H1 (cell line): ENCODE measurements around the gene CRTAP. TPM values are rescaled to one million over a fixed set of nuclear protein-coding genes. Genes with fewer than 3 reads are reported as not detected.

Experiments used
- CTCF ChIA-PET: fragments of 300-600 bp; sonication (Branson Sonifier 250); formaldehyde crosslinking; loops from one replicate; lab custom pipeline; 2021; ENCODE audit not compliant: partially characterized antibody; lab: Charles Lee
- POLR2A ChIA-PET: fragments of 300-600 bp; sonication (Branson Sonifier 250); formaldehyde crosslinking; loops from one replicate; lab custom pipeline; 2021; ENCODE audit warnings: inconsistent platforms; ENCODE audit not compliant: partially characterized antibody; lab: Charles Lee
- DNase-seq, 2 experiments: peaks; one replicate each; pipeline versions ENCODE4 v3.0.0 to v3.0.0-alpha.2; 2010 to 2022; ENCODE audit warnings: low spot score in 2 of 2, low read depth in 1 of 2, mixed read lengths in 1 of 2
- FAIRE-seq: peaks from 2 replicates; lab custom pipeline; 2011; peaks lifted over from hg19 to GRCh38; lab: Jason Lieb, UNC
- H2AFZ ChIP-seq: 2 replicates; pipeline ENCODE4 v1.8.1; 2012; ENCODE audit warnings: low read length, inconsistent platforms
- H2AK5ac ChIP-seq: 2 replicates; pipeline ENCODE4 v1.6.1; 2013; ENCODE audit warnings: low read depth, low read length
- H2BK120ac ChIP-seq: replicated peaks from 2 replicates; pipeline ENCODE3; 2013; ENCODE audit warnings: low read depth, low read length, inconsistent platforms
- H2BK12ac ChIP-seq: 2 replicates; pipeline ENCODE4 v1.6.1; 2013; ENCODE audit warnings: low read depth, low read length
- H2BK15ac ChIP-seq: 2 replicates; pipeline ENCODE4 v1.6.1; 2013; ENCODE audit warnings: low read length
- H2BK20ac ChIP-seq: 2 replicates; pipeline ENCODE4 v1.6.1; 2013; ENCODE audit warnings: low read length
- H2BK5ac ChIP-seq: 2 replicates; pipeline ENCODE4 v1.6.1; 2013; ENCODE audit warnings: low read depth, low read length
- H3K14ac ChIP-seq: 2 replicates; pipeline ENCODE4 v1.6.1; 2013; ENCODE audit warnings: inconsistent platforms; ENCODE audit not compliant: insufficient read length
- H3K18ac ChIP-seq: 2 replicates; pipeline ENCODE4 v1.6.1; 2013; ENCODE audit warnings: low read length; ENCODE audit errors: extremely low read depth
- H3K23ac ChIP-seq: 2 replicates; pipeline ENCODE4 v1.6.1; 2013; ENCODE audit warnings: inconsistent platforms; ENCODE audit not compliant: insufficient read length
- H3K23me2 ChIP-seq: 2 replicates; pipeline ENCODE4 v1.6.1; 2013; ENCODE audit warnings: low read depth, low read length
- H3K27ac ChIP-seq: 2 replicates; pipeline ENCODE4 v1.6.1; 2011; ENCODE audit warnings: low read depth, low read length, inconsistent platforms
- H3K27me3 ChIP-seq, 4 experiments: replicated peaks in 1 of 4; 1 replicate in 1 of 4; 2 replicates in 3 of 4; pipeline versions ENCODE4 v1.6.1 to v1.8.1; 2011 to 2013; ENCODE audit warnings: low read length in 3 of 4, mild to moderate bottlenecking in 3 of 4, inconsistent platforms in 2 of 4, mixed read lengths in 2 of 4, moderate library complexity in 1 of 4; ENCODE audit not compliant: control insufficient read depth in 3 of 4, insufficient read depth in 3 of 4; ENCODE audit errors: extremely low read depth in 1 of 4
- H3K36me3 ChIP-seq, 4 experiments: 2 replicates each; pipeline versions ENCODE4 v1.6.1 to v1.8.1; 2011 to 2013; ENCODE audit warnings: mild to moderate bottlenecking in 4 of 4, low read length in 3 of 4, moderate library complexity in 2 of 4, control low read depth in 1 of 4, inconsistent platforms in 1 of 4; ENCODE audit not compliant: insufficient read depth in 4 of 4, control insufficient read depth in 2 of 4
- H3K4ac ChIP-seq: replicated peaks from 2 replicates; pipeline ENCODE3; 2013; ENCODE audit warnings: low read length, low read depth, mixed read lengths, inconsistent platforms; ENCODE audit not compliant: insufficient read length
- H3K4me1 ChIP-seq, 4 experiments: replicated peaks in 1 of 4; 1 replicate in 1 of 4; 2 replicates in 3 of 4; pipeline versions ENCODE4 v1.6.1 to v1.8.1; 2011 to 2013; ENCODE audit warnings: low read length in 3 of 4, inconsistent platforms in 2 of 4, mixed read lengths in 1 of 4; ENCODE audit not compliant: insufficient read depth in 4 of 4, control insufficient read depth in 3 of 4
- H3K4me2 ChIP-seq, 2 experiments: 2 replicates each; pipeline versions ENCODE4 v1.6.1 to v1.8.1; 2011 to 2013; ENCODE audit warnings: low read depth in 2 of 2, low read length in 2 of 2, control low read depth in 1 of 2, inconsistent platforms in 1 of 2, mild to moderate bottlenecking in 1 of 2; ENCODE audit not compliant: insufficient read depth in 1 of 2
- H3K4me3 ChIP-seq, 4 experiments: fragments of 200-600, 300-600 bp in 1 of 4; sonication (generic), shearing (Covaris generic), sonication (Bioruptor Twin) in 1 of 4; 2 replicates each; pipeline versions ENCODE4 v1.5.1 to v1.8.1; 2011 to 2016; ENCODE audit warnings: low read length in 4 of 4, low read depth in 3 of 4, control low read depth in 2 of 4, inconsistent platforms in 2 of 4, mild to moderate bottlenecking in 2 of 4, mixed read lengths in 1 of 4, moderate library complexity in 1 of 4; ENCODE audit not compliant: insufficient read depth in 2 of 4; ENCODE audit errors: extremely low read depth in 1 of 4
- H3K56ac ChIP-seq: replicated peaks from 2 replicates; pipeline ENCODE3; 2013; ENCODE audit warnings: low read depth, mild to moderate bottlenecking, mixed read lengths, low read length, inconsistent platforms; ENCODE audit not compliant: insufficient read length
- H3K79me1 ChIP-seq: 2 replicates; pipeline ENCODE4 v1.6.1; 2013; ENCODE audit warnings: low read depth, low read length, control low read depth
- H3K79me2 ChIP-seq, 2 experiments: 2 replicates each; pipeline versions ENCODE4 v1.6.1 to v1.8.1; 2012 to 2013; ENCODE audit warnings: low read length in 2 of 2, mild to moderate bottlenecking in 2 of 2, inconsistent platforms in 1 of 2; ENCODE audit not compliant: insufficient read depth in 2 of 2, control insufficient read depth in 1 of 2
- H3K9ac ChIP-seq, 4 experiments: replicated peaks in 1 of 4; 1 replicate in 1 of 4; 2 replicates in 3 of 4; pipeline versions ENCODE4 v1.6.1 to v1.8.1; 2011 to 2013; ENCODE audit warnings: low read depth in 3 of 4, low read length in 3 of 4, control low read depth in 2 of 4, mild to moderate bottlenecking in 2 of 4, moderate library complexity in 2 of 4, inconsistent platforms in 1 of 4; ENCODE audit errors: extremely low read depth in 1 of 4
- H3K9me3 ChIP-seq, 2 experiments: 2 replicates each; pipeline versions ENCODE4 v1.6.1 to v1.8.1; 2012 to 2013; ENCODE audit warnings: mild to moderate bottlenecking in 2 of 2, moderate library complexity in 2 of 2, control low read depth in 1 of 2, inconsistent platforms in 1 of 2, low read depth in 1 of 2, low read length in 1 of 2, mixed read lengths in 1 of 2; ENCODE audit not compliant: insufficient read depth in 2 of 2
- H4K20me1 ChIP-seq, 2 experiments: replicated peaks in 1 of 2; 2 replicates each; pipeline versions ENCODE3 to v1.8.1; 2011 to 2013; ENCODE audit warnings: inconsistent platforms in 2 of 2, low read length in 2 of 2, mild to moderate bottlenecking in 1 of 2; ENCODE audit not compliant: insufficient read depth in 2 of 2, control insufficient read depth in 1 of 2
- H4K5ac ChIP-seq: 2 replicates; pipeline ENCODE4 v1.6.1; 2013; ENCODE audit warnings: low read length, low read depth, mixed read lengths, inconsistent platforms; ENCODE audit not compliant: insufficient read length
- H4K8ac ChIP-seq: 2 replicates; pipeline ENCODE4 v1.8.0; 2013; ENCODE audit warnings: mild to moderate bottlenecking, moderate library complexity, low read length, inconsistent platforms; ENCODE audit not compliant: insufficient read depth; ENCODE audit errors: extremely low read depth
- H4K91ac ChIP-seq: replicated peaks from 2 replicates; pipeline ENCODE3; 2013; ENCODE audit warnings: low read length, mixed read lengths, inconsistent platforms; ENCODE audit not compliant: insufficient read length
- ASH2L ChIP-seq: fragments of 200-600, 300-600 bp; sonication (generic); IDR thresholded peaks from one replicate; pipeline ENCODE4 v1.7.1; 2017; ENCODE audit warnings: low read length
- BRCA1 ChIP-seq: IDR thresholded peaks from 2 replicates; pipeline ENCODE4 v1.6.1; 2012; ENCODE audit warnings: low read depth, low read length, improper control_type of control experiment
- WGBS, 2 experiments: shearing (Covaris generic) in 1 of 2; methylation state at CpG; one replicate each; pipeline versions ENCODE4 v1.1.6 to v1.1.7; 2013 to 2015; ENCODE audit warnings: low lambda C conversion rate in 2 of 2, mixed read lengths in 2 of 2, inconsistent platforms in 1 of 2, low coverage in 1 of 2, missing lambda C conversion rate in 1 of 2; ENCODE audit not compliant: insufficient replicate concordance in 2 of 2, insufficient coverage in 1 of 2, insufficient read length in 1 of 2; ENCODE audit errors: extremely low coverage in 1 of 2, missing lambda C conversion rate in 1 of 2; 5-methylcytosine and 5-hydroxymethylcytosine counted together
- polyA plus RNA-seq, 7 experiments: library from polyadenylated mRNA; depleted of rRNA in 3 of 7; stranded (reverse) in 5 of 7; unstranded in 2 of 7; fragments of >200 nt in 5 of 7; fragments of 200-250 nt in 2 of 7; gene quantifications; 1 replicate in 5 of 7; 2 replicates in 1 of 7; 4 replicates in 1 of 7; pipeline versions ENCODE4 v1.2.1 to v1.2.3, GENCODE V29; 2011 to 2013; ENCODE audit warnings: missing spikeins in 2 of 7, mixed read lengths in 2 of 7
- total RNA-seq: library from RNA; stranded (reverse); fragmentation: NEBNext Ultra II Directional; extraction: Animal tissue kit (Norgen Biotek cat#: 25700); gene quantifications from 2 replicates; pipeline ENCODE4 v1.2.1, GENCODE V29; 2021

Gene CRTAP
- total and polyA plus RNA-seq, 2 of the 8 experiments (the other 6 are each of a cell fraction or from before 2014, with no cell fraction given): 159 to 188 TPM

DNA sequence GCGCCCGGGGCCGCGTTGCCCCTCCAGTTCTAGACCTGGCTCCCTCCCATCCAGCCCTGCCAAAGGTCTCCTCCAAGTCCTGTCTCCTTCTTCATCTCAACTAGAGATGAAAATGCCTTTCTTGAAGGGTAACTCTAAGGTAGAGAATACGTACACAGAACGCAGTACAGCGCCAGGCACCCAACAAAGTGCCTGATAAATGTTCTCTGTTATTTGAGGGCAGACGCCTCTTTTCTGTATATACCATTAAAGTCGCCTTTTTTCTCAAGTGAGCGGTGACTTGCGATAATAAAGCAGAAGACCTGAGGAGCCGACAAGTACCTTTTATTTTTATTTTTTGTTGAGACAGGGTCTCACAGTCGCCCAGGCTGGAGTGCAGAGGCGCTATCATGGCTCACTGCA is 809 bp downstream of the CRTAP start:
- Histone ChIP-seq H2AK5ac (no peak overlapping the region), H4K91ac (no peak overlapping the region), H3K4me2 (peak overlapping the region; percentile 69 to 89), H3K23me2 (peaks cover 10% of the 10 kb centered on the region), H3K56ac (no peak overlapping the region), H2BK12ac (no peak overlapping the region; the same call in 1 of the 2 replicates), H3K79me1 (peaks cover 5% of the 10 kb centered on the region; the same call in 1 of the 2 replicates), H2AFZ (peak overlapping the region; percentile 80; the same call in 1 of the 2 replicates), H3K27me3 (no peaks in the 10 kb centered on the region), H2BK5ac (no peak overlapping the region), H3K9ac (no peak overlapping the region), H3K27ac (no peak overlapping the region), H2BK120ac (no peak overlapping the region), H3K14ac (no peak overlapping the region), H3K9me3 (peaks cover 0 to 3% of the 10 kb centered on the region in 2 experiments; a peak in 1 of 4 replicates), H3K79me2 (peaks cover 2 to 4% of the 10 kb centered on the region in 2 experiments; a peak in 3 of 4 replicates), H4K8ac (no peak overlapping the region), H4K20me1 (peaks cover 3 to 5% of the 10 kb centered on the region in 2 experiments), H3K18ac (no peak overlapping the region; the same call in 1 of the 2 replicates), H3K23ac (no peak overlapping the region), H3K36me3 (no peaks in the 10 kb centered on the region; a peak in 1 of 8 replicates), H2BK15ac (no peak overlapping the region), H3K4ac (no peak overlapping the region), H2BK20ac (no peak overlapping the region), H3K4me3 (peak overlapping the region; percentile 66 to 98 (median 70); a peak in 7 of 8 replicates), H4K5ac (no peak overlapping the region), H3K4me1 (peaks cover 0 to 5% (median 3%) of the 10 kb centered on the region in 4 experiments; a peak in 5 of 7 replicates)
- POLR2A ChIA-PET: interaction anchor here (0.9 to 1.0 kb wide), 2 partner anchors 16 to 40 kb away, joined by 4 to 6 read pairs; no protein-coding TSS in a partner anchor
- DNase-seq (no peak), FAIRE-seq (no peak)
- peak; percentile 9 for TF ChIP-seq ASH2L
- no peak for TF ChIP-seq BRCA1
- 48% methylated on average over 13 of the region's 14 CpGs; no CpG with 5 or more reads in 1 of the 2 experiments for WGBS, 2 experiments
- CTCF ChIA-PET: interaction anchor here (1.5 to 2.9 kb wide), 2 partner anchors 14 to 40 kb away, joined by 4 to 8 read pairs; no protein-coding TSS in a partner anchor
